Measurements from ENCODE around the gene ARMC12. TPM values are rescaled to one million over a fixed set of nuclear protein-coding genes. Genes with fewer than 3 reads are reported as not detected.
A peak's percentile ranks its signal among the peaks of the same experiment; 100 is the strongest.
"Not testable (repeated sequence)": the region's sequence is repeated elsewhere in the genome, so short reads cannot be mapped to it uniquely, and the experiment has no call there.

The ARMC12 gene
- total RNA-seq, 1 donor from 2014 or later, result 1.9 TPM

DNA sequence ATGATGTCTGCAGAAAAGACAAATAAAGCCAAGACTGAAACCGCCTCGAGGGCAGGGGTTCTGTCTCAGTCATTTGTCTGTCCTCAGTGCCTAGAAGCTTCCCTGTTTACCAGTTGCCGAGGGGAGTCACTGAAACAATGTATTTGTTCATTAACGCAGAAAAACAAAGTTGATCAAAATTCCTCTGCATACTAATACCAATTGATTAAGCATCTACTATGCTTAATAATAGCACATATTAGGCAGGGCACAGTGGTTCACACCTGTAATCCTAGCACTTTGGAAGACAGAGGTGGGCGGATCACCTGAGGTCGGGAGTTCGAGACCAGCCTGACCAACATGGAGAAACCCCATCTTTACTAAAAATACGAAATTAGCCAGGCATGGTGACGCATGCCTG is 46.3 kb upstream of the ARMC12 start:
- Mint-ChIP-seq H3K27me3 (ENCODE audit: insufficient read depth, low read depth) (no peaks in the 10 kb centered on the region), H3K9me3 (no peaks in the 10 kb centered on the region), H3K27ac (no peak overlapping the region), H3K4me1 (peaks cover 16% of the 10 kb centered on the region), H3K36me3 (no peaks in the 10 kb centered on the region), H3K4me3 (no peak overlapping the region)
- peaks cover 10% of the 10 kb centered on the region for H3F3A ChIP-seq (ENCODE audit: low read depth)
- H3K4me3 ChIP-seq, result no peak overlapping the region
- no peaks in the 10 kb centered on the region for H3K36me3 ChIP-seq
- peaks cover 27% of the 10 kb centered on the region for H3K79me2 ChIP-seq (ENCODE audit: low read depth)
- H3K4me2 ChIP-seq, result no peak overlapping the region
- TF ChIP-seq EZH2phosphoT487 (IDR thresholded peaks at IDR 0.05) (no peak), EZH2 (IDR thresholded peaks at IDR 0.05) (no peak)
- TF ChIP-seq, protein P1, sequence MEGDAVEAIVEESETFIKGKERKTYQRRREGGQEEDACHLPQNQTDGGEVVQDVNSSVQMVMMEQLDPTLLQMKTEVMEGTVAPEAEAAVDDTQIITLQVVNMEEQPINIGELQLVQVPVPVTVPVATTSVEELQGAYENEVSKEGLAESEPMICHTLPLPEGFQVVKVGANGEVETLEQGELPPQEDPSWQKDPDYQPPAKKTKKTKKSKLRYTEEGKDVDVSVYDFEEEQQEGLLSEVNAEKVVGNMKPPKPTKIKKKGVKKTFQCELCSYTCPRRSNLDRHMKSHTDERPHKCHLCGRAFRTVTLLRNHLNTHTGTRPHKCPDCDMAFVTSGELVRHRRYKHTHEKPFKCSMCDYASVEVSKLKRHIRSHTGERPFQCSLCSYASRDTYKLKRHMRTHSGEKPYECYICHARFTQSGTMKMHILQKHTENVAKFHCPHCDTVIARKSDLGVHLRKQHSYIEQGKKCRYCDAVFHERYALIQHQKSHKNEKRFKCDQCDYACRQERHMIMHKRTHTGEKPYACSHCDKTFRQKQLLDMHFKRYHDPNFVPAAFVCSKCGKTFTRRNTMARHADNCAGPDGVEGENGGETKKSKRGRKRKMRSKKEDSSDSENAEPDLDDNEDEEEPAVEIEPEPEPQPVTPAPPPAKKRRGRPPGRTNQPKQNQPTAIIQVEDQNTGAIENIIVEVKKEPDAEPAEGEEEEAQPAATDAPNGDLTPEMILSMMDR (IDR thresholded peaks at IDR 0.05), result no peak
- no peaks in the 10 kb centered on the region for H3K9me3 ChIP-seq (ENCODE audit: low read depth)
- H4K20me1 ChIP-seq (ENCODE audit: low read depth), result peaks cover 17% of the 10 kb centered on the region
- H3K9ac ChIP-seq, result no peak overlapping the region
- H3K27ac ChIP-seq, result no peak overlapping the region
- peaks cover 11% of the 10 kb centered on the region for H3K4me1 ChIP-seq
- H3K27me3 ChIP-seq, result peaks cover 11% of the 10 kb centered on the region
- no peak for DNase-seq (ENCODE audit: low spot score)
- no peak overlapping the region for H2AFZ ChIP-seq (replicated peaks)

DNA sequence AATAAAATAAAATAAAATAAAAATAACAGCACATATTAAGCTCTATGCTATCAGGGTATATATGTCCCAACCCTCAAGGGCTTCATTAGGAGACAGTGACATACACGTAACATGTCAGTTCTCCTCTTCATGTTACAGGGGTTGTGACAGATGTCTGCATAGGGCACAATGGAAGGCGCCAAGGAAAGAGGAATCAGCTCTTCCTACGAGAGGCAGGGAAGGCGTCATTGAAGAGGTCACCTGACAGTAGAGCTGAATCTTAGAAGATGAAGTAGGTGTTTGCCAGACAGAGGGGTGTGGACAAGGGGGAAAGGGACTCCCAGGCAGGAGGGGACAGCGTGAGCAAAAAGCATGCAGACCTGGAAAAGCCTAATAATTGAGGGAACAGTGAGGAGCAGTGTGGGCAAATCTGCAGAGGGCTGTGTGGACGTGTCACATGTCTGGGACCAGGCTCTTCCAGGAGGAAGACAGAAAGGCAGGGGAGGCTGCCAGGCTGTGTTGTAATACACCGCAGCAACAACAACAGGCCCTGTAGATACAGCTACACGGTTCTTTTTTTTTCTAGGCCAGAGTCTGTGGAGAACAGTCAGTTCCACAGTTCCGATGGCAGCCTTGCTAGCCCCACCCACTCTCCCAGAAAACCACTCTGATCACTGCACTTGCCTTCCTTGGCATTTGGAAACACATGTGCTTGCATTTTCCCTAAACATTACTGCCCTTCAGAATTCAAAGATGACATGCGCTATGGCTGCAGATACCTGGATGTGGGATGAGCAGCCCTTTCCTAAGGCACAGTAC is 45.6 kb upstream of the ARMC12 start:
- Mint-ChIP-seq H3K4me1 (peaks cover 16% of the 10 kb centered on the region), H3K4me3 (peak overlapping the region; percentile 4), H3K27ac (peak overlapping the region; percentile 64), H3K9me3 (no peaks in the 10 kb centered on the region), H3K36me3 (no peaks in the 10 kb centered on the region), H3K27me3 (ENCODE audit: insufficient read depth, low read depth) (no peaks in the 10 kb centered on the region)
- Histone ChIP-seq H3K79me2 (ENCODE audit: low read depth) (peaks cover 19% of the 10 kb centered on the region), H3K27me3 (peaks cover 11% of the 10 kb centered on the region), H2AFZ (replicated peaks) (no peak overlapping the region), H3F3A (ENCODE audit: low read depth) (peaks cover 10% of the 10 kb centered on the region), H3K27ac (no peak overlapping the region), H3K9ac (no peak overlapping the region), H3K9me3 (ENCODE audit: low read depth) (no peaks in the 10 kb centered on the region), H3K4me2 (no peak overlapping the region), H3K4me1 (peaks cover 11% of the 10 kb centered on the region), H3K36me3 (no peaks in the 10 kb centered on the region), H4K20me1 (ENCODE audit: low read depth) (peaks cover 16% of the 10 kb centered on the region), H3K4me3 (no peak overlapping the region)
- no peak for DNase-seq (ENCODE audit: low spot score)
- no peak for TF ChIP-seq EZH2phosphoT487 (IDR thresholded peaks at IDR 0.05)
- TF ChIP-seq EZH2 (IDR thresholded peaks at IDR 0.05), result no peak
- TF ChIP-seq, protein P1 (IDR thresholded peaks at IDR 0.05), result no peak

DNA sequence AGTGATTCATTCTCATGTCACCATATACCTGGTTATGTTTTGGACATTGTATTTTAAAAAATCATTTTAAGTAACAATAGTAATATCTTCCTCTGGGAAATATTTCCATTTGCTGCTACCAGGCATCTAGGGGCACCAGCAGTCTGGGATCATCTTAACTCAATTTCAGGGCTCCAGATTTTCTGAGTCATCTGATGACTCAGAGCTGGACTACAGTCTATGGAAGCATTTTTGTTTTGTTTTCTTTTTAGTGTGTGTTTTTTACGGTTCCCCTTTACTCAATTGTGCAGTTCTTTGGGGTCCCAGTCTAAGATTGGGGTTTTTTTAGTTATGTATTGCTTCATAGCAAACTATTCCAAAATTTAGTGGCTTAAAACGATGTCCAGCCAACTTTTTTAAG is 42.4 kb upstream of the ARMC12 start:
- no peaks in the 10 kb centered on the region for H3K9me3 ChIP-seq (ENCODE audit: low read depth)
- H4K20me1 ChIP-seq (ENCODE audit: low read depth), result no peaks in the 10 kb centered on the region
- no peaks in the 10 kb centered on the region for H3K27me3 ChIP-seq
- no peak overlapping the region for H2AFZ ChIP-seq (replicated peaks)
- no peak overlapping the region for H3K4me3 Mint-ChIP-seq
- no peaks in the 10 kb centered on the region for H3K27me3 Mint-ChIP-seq (ENCODE audit: insufficient read depth, low read depth)
- no peaks in the 10 kb centered on the region for H3K4me1 ChIP-seq
- H3K79me2 ChIP-seq (ENCODE audit: low read depth), result no peaks in the 10 kb centered on the region
- H3K9me3 Mint-ChIP-seq, result no peaks in the 10 kb centered on the region
- no peak for DNase-seq (ENCODE audit: low spot score)
- H3K27ac Mint-ChIP-seq, result no peak overlapping the region
- H3K4me1 Mint-ChIP-seq, result peaks cover 2% of the 10 kb centered on the region
- peaks cover 5% of the 10 kb centered on the region for H3F3A ChIP-seq (ENCODE audit: low read depth)
- no peak overlapping the region for H3K4me2 ChIP-seq
- H3K9ac ChIP-seq, result no peak overlapping the region
- H3K27ac ChIP-seq, result no peak overlapping the region
- TF ChIP-seq EZH2phosphoT487 (IDR thresholded peaks at IDR 0.05), result no peak
- no peak for TF ChIP-seq EZH2 (IDR thresholded peaks at IDR 0.05)
- TF ChIP-seq, protein P1 (IDR thresholded peaks at IDR 0.05), result no peak
- no peak overlapping the region for H3K4me3 ChIP-seq
- H3K36me3 Mint-ChIP-seq, result no peaks in the 10 kb centered on the region
- no peaks in the 10 kb centered on the region for H3K36me3 ChIP-seq

GRCh38 chr6:35698430-35698829 is 38.4 kb upstream of the ARMC12 start:
- not testable (repeated sequence) for H3K4me2 ChIP-seq; H2AFZ ChIP-seq (replicated peaks); DNase-seq (ENCODE audit: low spot score); H4K20me1 ChIP-seq (ENCODE audit: low read depth); H3K9me3 ChIP-seq (ENCODE audit: low read depth); H3K4me3 ChIP-seq; H3K36me3 ChIP-seq; H3K4me1 ChIP-seq; H3F3A ChIP-seq (ENCODE audit: low read depth); H3K27me3 ChIP-seq; H3K27ac ChIP-seq; H3K9ac ChIP-seq; H3K79me2 ChIP-seq (ENCODE audit: low read depth); H3K4me3 Mint-ChIP-seq; H3K36me3 Mint-ChIP-seq; H3K4me1 Mint-ChIP-seq; H3K27me3 Mint-ChIP-seq (ENCODE audit: insufficient read depth, low read depth); H3K9me3 Mint-ChIP-seq
- H3K27ac Mint-ChIP-seq, result peak overlapping the region; percentile 5

All from neural progenitor cell (in vitro differentiated cells).